NOMO-1 (cell line): ENCODE data around the gene RRAS2.
A peak's percentile ranks its signal among the peaks of the same experiment; 100 is the strongest.
"Not testable (repeated sequence)": the region's sequence is repeated elsewhere in the genome, so short reads cannot be mapped to it uniquely, and the experiment has no call there.

Experiments used
- DNase-seq, 2 experiments: peaks; one replicate each; lab custom pipeline; 2025; ENCODE audit not compliant: unreplicated experiment in 2 of 2; lab: John Stamatoyannopoulos, UW

RRAS2 gene

GRCh38 chr11:14309425-14310192, 49.4 kb downstream of the RRAS2 start:
- DNase-seq: no peak

GRCh38 chr11:14308897-14309387, 50.0 kb downstream of the RRAS2 start:
- no peak for DNase-seq

GRCh38 chr11:14308114-14308896, 50.7 kb downstream of the RRAS2 start:
- peak; percentile 29 to 64 for DNase-seq

GRCh38 chr11:14306481-14306880, 52.5 kb downstream of the RRAS2 start:
- no peak for DNase-seq

- DNase-seq: no peak
These were observed 53.3 kb downstream of the RRAS2 start for GRCh38 chr11:14305649-14306048.

- no peak for DNase-seq
These were observed 54.4 kb downstream of the RRAS2 start for GRCh38 chr11:14304601-14305000.

GRCh38 chr11:14300661-14301304, 58.2 kb downstream of the RRAS2 start:
- DNase-seq: peak; percentile 52 to 80

GRCh38 chr11:14299921-14300320, 59.1 kb downstream of the RRAS2 start:
- no peak for DNase-seq

- DNase-seq: no peak
These were observed 68.6 kb downstream of the RRAS2 start for GRCh38 chr11:14290422-14290821.

- DNase-seq: peak in 1 of 2 experiments; percentile 16
These were observed 70.6 kb downstream of the RRAS2 start for GRCh38 chr11:14288189-14288935.

- not testable (repeated sequence) for DNase-seq
These were observed 80.1 kb downstream of the RRAS2 start for GRCh38 chr11:14278869-14279268.

GRCh38 chr11:14275076-14275475, 83.9 kb downstream of the RRAS2 start:
- no peak for DNase-seq

GRCh38 chr11:14273895-14274294, 85.1 kb downstream of the RRAS2 start:
- no peak for DNase-seq

- peak; percentile 96 to 97 for DNase-seq
These were observed 88.1 kb downstream of the RRAS2 start for GRCh38 chr11:14270690-14271542.

- DNase-seq: peak in 1 of 2 experiments; percentile 34
These were observed 89.0 kb downstream of the RRAS2 start for GRCh38 chr11:14269692-14270573.

GRCh38 chr11:14267861-14268635, 90.9 kb downstream of the RRAS2 start:
- DNase-seq: no peak

GRCh38 chr11:14266622-14267021, 92.4 kb downstream of the RRAS2 start:
- no peak for DNase-seq

- DNase-seq: no peak
These were observed 94.0 kb downstream of the RRAS2 start for GRCh38 chr11:14264966-14265365.
